NCI-H1694 (cell line): Measurements from ENCODE around the gene PRM2.
"Not testable (repeated sequence)": the region's sequence is repeated elsewhere in the genome, so short reads cannot be mapped to it uniquely, and the experiment has no call there.

Experiments used
- DNase-seq: peaks from one replicate; lab custom pipeline; 2025; lab: John Stamatoyannopoulos, UW

Gene PRM2

DNA sequence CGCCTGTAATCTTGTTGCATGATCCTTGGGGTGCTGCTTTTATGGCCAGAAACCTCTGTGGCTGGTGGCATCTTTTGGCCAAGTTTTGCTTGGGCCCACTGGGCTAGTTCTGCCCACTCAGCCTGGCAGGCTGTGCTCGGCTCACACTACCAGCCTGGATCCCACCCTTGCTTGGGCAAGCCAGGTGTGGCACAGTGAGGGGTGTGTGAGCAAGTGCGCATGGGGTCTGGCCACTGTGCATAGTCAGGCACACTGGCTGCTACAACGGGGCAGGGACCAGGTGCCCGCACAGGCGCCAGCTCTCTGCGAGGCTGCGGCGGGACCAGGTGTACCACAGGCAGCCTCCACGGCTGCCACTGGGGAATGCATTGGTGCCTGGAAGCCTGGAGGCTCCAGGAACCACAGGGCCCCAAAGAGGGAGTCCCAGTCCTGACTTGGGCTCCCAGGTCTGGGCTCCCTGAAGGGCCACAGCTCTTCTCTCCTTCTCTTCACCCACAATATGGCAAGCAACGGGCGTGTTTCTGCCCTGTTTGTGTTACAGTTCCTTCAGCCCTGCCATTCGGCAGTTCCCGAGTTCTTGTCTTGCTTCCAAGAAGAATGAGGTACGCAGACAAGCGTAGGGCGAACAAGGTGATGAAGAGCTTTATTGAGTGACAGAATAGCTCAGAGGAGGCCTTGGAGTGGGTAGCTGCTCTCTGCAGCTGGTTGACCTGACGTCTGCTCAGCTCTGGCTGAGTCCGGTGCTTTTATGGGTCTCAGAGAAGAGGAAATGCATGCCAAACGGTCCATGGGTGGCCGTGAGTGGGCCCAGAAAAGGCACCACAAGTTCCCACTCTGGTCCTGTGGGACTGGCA, 31.6 kb upstream of the PRM2 start:
- DNase-seq, result no peak

DNA sequence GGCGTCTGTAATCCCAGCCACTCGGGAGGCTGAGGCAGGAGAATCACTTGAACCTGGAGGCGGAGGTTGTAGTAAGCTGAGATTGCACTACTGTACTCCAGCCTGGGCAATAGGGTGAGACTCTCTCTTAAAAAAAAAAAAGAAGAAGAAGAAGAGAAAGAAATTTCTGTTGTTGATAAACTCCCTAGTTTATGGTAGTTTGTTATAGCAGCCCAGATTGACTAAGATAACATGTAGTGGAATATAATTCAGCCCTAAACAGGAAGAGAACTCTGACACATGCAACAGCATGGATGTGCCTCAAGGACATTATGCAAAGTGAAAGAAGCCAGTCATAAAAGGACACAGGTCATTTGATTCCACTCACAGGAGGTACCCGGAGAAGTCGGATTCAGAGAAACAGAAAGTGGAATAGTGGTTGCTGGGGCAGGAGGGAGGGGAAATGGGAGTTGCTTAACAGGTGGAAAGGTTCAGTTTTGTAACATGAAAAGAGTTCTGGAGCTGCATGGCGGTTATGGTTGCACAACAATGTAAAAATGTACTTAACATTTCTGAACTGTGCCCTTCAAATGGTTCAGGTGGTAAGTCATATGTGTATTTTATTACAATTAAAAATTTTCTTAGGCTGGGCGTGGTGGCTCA, 30.8 kb upstream of the PRM2 start:
- no peak for DNase-seq

DNA sequence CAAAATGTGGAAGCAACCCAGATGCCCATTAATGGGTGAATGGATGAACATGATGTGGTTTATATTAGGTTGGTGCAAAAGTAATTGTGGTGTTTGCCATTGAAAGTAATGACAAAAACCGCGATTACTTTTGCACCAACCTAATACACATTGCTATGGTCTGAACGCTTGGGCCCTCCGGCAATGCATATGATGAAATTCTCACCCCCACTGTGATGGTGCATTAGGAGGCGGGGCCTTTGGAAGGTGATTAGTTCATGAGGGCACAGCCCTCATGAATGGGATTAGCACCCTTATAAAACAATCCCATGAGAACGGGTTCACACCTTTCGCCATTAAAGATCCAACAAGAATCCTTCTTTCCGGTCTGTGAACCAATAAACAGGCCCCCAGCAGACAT, 30.1 kb upstream of the PRM2 start:
- no peak for DNase-seq

DNA sequence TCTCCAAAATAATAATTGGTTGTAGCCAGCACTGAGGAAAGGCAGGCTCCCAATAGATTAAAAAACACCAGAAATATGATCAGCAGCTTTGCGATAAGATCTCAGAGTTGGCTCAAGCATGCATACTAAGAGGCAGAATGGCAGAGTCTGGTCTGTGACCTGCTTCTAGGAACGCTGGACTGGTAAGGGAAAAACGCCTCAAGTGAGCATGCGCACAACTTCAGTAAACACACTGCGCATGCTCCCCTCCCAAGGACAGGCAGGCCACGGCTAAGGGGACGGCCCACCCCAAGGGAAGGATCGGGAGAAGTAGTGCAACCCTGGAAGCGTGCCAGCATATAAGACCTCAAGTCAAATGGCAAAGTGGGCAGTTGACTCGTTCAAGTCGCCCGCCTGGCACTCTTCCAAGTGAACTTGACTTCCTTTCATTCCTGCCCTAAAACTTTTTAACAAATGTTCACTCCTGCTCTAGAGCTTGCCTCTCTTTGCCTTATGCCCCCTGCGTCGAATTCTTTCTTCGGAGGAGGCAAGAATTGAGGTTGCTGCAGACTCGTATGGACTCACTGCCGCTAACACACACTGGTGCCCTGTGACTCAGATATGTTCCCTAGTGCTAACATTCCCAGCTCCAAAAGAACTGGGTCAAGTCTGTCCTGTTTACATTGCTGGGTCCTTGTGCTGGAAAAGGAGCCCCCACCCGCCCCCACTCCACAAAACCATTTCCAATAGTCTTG, 27.3 kb upstream of the PRM2 start:
- no peak for DNase-seq

DNA sequence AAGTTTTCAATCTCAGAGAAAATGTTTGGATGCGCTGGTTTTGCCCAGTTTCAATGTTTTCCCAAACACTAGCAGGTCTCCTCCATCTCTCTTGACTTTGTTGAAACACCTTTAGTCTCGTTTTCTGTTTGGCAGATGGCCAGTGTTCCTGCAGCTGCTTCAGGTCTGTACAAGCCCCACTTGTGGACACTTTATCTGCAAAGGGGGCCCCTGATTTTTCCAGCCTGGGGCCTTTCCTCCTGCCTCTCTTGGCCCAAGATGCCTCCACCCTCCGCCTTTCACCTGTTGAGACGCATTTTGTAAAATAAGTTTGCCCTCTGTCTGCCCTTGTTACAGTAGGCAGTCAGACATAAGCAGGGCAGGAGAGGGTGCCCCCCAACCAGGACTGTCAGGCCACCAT, 26.7 kb upstream of the PRM2 start:
- DNase-seq, result no peak

DNA sequence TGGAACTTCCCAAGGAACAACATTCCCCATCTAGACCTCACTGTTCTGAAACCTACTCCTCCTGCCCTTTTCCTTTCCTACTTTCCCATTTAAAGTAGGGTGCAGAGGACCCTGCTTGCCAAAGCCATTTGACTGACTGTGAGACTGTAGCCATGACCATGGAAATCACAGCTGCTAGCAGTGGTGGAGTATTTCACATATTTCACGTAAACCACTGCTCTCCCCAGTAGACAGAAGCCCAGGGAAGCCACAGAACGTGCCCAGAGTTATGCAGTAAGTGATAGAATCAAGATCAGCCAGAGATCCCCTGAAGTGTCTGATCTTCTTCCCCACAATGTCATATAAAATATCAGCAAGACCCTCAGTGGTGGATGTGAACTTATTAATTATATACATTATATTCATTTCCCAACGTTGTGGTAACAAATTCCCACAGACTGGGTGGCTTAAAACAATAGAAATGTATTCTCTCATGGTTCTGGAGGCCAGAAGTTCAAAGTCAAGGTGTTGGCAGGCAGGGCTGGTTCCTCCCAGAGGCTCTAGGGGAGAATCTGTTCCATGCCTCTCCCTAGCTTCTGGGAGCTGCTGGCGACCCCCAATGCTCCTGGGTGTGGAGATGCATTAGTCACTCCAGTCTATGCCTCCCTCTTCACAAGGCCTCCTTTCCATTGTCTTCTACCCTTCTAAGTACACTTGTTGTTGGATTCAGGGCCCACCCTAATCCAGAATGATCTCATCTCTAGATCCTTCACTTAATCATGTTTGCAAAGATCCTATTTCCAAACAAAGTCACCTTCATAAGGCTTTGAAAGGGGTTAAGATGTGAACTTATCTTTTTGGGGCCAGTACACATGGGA, 25.6 kb upstream of the PRM2 start:
- DNase-seq, result no peak

DNA sequence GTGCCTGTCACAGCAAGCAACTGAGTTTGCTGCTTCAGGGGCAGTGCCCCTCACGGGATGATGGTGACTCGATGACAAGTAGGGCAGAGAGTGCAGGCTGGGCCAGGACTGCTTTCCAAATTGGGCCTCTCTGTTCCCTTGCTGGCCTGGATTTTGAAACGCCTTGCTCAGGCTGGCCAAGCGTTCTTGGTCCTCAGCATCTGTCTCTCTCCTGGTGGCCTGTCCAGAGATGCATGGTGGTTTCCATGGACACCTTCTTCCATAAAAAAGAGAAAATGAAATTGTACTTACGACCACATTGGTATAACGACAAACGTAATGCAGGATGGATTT, 24.2 kb upstream of the PRM2 start:
- no peak for DNase-seq

DNA sequence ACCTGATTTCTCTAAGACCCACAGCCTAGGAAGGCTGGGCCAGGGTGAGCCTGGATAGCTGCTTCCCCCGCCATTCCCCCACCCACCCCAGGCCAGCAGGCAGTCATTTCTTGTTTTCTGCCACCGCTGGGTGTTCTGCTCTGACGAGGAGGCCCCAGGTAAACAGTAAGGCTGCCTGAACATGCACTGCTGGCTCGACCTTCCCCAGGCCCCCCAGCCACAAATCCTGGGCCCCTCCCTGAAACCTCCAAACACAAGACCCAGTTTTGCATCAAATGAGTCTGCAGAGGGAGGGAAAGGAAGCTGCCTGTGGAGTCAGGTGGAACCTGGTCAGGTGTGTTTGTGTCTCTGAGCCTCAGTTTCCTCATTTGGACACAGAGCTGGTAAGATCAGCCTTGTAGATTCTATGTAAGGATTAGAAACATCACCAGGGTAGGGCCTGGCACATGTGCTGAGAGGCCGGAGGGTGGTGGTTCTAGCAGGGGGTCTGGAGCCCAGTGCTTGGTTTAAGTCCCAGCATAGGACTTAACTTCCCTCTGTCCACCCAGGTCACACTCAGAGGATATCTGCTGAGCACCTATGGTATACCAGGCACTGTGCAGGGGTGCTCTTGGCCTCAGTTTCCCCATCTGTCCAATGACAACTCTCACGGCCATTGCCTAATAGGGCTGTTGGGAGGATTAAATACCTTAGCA, 23.7 kb upstream of the PRM2 start:
- DNase-seq, result no peak

DNA sequence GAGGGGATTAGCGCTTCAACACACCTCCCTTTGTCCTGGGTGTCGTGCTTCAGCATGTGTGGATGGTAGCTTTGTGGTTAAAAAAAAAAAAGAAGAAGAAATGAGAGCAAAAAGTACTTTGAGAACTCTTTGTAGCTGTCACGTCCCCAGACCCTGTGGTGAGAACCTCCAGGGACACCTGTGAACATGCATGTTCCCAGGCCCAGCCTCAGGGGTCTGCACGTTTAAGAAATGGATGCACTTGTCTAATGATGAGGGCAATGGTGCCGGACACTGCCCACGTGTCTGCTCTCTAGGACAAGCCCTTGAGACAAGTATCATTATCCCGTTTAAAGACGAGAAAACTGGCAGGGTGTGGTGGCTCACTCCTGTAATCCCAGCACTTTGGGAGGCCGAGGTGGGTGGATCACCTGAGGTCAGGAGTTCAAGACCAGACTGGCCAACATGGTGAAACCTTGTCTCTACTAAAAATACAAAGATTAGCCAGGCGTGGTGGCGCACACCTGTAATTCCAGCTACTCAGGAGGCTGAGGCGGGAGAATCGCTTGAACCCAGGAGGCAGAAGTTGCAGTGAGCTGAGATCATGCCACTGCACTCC, 22.8 kb upstream of the PRM2 start:
- not testable (repeated sequence) for DNase-seq

DNA sequence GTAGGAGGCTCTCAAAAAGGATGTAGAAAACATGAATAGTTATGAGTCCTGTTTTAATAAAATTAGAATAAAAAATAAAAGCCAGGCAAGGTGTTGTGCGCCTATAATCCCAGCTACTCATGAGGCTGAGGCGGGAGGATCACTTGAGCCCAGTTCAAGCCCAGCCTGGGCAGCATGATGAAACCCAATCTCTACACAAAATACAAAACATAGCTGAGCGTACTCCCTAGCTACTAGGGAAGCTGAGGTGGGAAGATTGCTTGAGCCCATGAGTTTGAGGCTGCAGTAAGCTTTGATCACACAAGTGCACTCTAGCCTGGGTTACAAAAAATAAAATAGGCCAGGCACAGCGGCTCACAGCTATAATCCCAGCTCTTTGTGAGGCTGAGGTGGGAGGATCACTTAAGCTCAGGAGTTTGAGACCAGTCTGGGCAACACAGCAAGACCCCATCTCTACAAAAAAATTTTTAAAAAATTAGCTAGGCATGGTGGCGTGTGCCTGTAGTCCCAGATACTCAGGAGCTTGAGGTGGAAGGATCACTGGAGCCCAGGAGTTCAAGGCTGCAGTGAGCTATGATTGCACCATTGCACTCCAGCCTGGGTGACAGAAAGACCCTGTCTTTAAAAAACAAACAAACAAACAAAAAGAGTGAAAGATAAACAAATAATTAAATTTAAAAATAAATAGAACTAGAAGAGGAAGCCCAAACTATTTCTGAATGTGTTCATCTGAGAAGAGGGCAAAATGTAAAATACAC, 22.0 kb upstream of the PRM2 start:
- no peak for DNase-seq

DNA sequence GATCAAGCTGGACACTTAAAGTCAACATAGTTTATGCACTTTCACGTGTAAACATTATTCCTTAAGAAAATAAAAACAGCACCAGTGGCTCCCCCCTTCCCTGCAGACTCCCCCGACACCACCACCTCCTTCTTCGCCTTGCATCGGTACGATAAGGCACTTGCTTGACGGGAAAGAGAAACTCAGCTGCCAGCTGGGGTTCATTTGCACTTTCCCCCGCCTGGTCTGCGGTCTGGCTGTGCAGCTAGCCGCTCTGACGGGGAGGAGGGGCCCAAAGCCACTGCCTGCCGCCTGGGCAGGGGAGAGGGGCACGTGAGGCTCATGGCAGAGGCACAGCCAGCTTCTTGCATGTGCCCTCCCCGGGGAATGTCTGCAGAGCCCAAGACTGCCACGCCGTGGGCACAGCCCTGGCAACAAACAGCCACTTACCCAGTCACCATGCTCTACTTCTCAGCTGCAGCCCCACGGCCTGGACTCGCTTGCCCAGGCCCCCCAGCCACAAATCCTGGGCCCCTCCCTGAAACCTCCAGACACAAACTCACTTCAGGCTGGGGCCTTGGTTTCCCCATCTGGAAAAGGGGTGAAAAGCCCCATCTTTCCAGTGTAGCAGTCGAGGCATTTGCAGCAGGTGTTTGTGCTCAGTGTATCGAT, 21.3 kb upstream of the PRM2 start:
- DNase-seq, result no peak

DNA sequence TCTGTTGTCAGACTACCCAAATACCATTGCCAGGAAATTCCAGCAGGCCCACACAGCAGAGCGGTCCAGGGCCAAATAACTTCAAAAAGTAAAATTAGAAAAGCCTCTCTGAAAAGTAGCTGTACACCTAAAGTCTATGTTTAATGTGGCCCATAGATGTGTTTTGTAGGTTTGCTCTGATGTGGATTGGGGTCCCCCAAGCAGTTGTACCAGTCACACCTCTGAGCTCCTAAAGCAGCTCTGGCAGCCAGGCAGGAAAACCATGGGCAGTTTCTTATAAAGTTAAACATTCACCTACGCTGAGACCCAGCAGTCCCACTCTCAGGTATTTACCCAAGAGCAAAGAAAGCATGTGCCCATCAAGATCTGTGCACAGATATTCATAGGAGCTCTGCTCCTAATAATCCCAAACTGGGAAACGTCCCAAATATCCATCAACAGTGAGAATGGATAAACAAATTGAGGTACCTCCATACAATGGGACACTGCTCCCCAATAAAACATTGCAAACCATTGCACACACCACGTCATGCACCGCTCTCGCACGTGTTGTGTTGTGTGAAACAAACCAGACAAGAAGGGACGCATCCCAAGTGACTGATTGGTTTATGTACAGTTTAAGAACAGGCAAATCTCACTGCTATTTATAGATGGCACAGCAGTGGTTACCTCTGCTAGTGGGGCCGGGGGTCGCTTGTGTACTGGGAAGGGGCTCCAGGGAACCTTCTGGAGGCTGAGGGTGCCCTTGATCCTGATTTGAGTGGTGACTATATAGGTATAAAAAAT, 20.6 kb upstream of the PRM2 start:
- no peak for DNase-seq

DNA sequence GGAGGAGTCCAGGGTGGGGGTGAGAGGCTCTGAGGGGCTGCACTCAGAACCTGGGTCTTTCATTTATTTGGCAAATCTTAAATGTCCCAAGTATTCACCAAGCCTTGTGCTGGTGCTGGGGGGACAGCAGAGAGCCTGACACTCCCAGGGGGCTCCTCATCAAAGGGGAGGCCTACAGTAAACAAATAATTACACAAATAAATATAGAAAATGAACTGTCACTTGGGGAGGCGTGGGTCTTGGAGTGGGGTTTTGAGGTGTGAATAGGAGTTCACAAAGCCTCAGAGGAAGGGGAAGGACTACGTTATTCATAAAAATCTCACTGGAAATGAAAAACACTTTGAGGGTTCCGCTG, 20.0 kb upstream of the PRM2 start:
- DNase-seq, result no peak

DNA sequence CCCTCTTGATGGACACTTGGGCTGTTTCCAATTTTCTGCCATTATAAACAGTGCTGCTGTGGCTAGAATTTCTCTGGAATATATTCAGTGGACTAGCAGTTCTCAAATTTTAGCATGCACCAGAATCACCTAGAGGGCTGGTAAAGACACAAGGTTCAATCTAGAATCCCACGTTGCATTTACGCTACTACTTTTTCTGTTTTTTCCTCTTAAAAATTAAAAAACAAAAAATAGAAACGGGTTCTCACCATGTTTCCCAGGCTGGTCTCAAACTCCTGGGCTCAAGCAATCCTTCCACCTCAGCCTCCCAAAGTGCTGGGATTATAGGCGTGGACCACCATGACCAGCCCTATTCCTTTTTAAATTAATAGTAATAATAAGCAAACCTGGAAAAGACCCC, 19.4 kb upstream of the PRM2 start:
- DNase-seq, result no peak

DNA sequence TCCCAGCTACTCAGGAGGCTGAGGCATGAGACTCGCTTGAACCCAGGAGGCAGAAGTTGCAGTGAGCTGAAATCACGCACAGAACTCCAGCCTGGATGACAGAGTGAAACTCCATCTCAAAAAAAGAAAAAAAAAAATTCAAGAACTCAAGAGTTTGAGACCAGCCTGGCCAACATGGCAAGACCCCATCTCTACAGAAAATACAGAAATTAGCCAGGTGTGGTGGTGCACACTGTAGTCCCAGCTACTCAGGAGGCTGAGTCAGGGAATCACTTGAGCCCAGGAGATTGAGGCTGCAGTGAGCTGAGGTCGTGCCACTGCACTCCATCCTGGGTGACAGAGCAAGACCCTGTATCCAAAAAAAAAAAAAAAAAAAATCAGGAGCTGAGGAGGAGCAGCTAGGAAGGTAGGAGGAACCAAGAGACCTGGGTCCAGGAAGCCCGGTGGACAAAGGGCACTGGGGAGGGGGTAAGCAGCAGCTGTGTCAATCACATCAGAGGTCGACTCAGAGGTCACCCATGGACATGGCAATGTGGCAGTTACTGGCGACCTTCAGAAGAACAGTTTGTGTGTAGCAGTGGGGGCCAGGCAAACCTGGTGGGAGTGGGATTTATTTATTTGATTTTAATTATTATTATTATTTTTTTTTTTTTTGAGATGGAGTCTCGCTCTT, 15.9 kb upstream of the PRM2 start:
- DNase-seq, result no peak

DNA sequence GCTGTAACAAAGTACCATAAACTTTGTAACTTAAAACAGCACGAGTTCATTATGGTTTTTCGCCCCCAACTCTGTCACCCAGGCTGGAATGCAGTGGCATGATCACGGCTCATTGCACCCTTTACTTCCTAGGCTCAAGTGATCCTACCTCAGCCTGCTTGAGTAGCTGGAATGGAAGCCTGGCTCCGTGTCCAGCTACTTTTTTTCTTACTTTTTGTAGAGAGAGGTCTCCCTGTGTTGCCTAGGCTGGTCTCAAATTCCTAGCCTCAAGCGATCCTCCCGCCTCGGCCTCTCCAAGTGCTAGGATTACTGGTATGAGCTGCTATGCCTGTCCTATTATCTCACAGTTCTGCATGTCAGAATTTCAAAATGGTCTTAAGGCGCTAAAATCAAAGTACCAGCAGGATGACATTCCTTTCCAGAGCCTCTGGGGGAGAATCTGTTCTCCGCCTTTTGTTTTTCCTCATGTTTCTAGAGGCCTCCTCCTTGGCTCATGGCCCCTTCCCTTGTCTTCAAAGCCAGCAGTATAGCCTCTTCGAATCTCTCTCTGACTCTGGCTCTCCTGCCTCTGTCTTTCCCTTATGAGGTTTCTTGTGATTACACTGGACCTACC, 14.9 kb upstream of the PRM2 start:
- DNase-seq, result no peak

DNA sequence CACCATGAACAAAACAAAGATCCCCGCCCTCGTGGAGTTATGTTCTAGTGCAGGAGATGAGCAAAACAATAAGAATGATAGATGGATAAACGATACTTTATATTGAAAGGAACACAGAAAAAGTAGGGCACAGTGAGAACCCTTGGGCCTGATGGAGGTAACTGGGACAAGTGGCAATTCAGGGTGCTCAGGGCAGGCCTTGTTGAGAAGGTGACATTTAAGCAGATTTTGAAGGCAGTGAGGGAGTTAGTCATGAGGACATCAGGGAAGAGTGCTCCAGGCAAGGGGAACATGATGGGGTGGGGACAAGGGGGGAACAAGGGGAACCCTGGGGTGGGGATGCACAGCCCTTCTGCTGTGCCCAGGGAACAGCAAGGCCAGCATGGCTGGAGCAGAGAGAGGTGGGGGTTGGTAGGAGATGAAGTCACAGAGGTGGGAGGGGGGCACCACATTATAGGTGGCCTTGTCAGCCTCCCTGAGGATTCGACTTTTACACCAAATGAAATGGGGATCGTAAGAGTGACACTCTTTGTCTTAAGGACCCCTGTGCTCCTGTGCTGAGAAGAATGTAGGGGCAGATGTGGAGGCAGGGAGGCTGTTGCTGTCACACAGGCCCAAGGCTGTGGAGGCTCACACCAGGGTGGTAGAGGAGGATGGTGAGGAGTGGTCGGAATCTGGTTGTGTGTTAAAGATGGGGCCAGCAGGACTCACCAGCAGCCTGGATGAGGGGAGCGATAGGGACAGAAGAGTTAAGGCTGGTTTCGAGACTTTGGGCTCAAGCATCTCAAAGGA, 14.0 kb upstream of the PRM2 start:
- no peak for DNase-seq
